Effector memory CD8-positive, alpha-beta T cell (primary cell): ENCODE data around the gene CHIT1.

ENCODE experiments used
- ATAC-seq: fragments of 150-1000 bp; cut with Tn5 transposase; replicated peaks from 2 replicates; pipeline ENCODE4 v1.10.0; 2021; ENCODE audit warnings: mild to moderate bottlenecking, moderate library complexity
- DNase-seq, 3 experiments: peaks; one replicate each; pipeline ENCODE4 v3.0.0; 2021
- H3K27ac Mint-ChIP-seq, 2 donors: one replicate each; pipeline ENCODE4 v1.8.0; 2022; ENCODE audit warnings: mild to moderate bottlenecking in 2 of 2, mixed read lengths in 2 of 2, moderate library complexity in 2 of 2
- H3K27me3 Mint-ChIP-seq, 2 donors: one replicate each; pipeline ENCODE4 v1.8.0; 2022; ENCODE audit warnings: mixed read lengths in 2 of 2
- H3K36me3 Mint-ChIP-seq: one replicate; pipeline ENCODE4 v1.8.0; 2022; ENCODE audit warnings: mild to moderate bottlenecking, moderate library complexity, mixed read lengths; ENCODE audit not compliant: insufficient read depth
- H3K4me1 Mint-ChIP-seq, 2 donors: one replicate each; pipeline ENCODE4 v1.8.0; 2022; ENCODE audit warnings: low read depth in 2 of 2, mixed read lengths in 2 of 2
- H3K4me3 Mint-ChIP-seq, 2 donors: one replicate each; pipeline ENCODE4 v1.8.0; 2022; ENCODE audit warnings: mild to moderate bottlenecking in 2 of 2, mixed read lengths in 2 of 2, moderate library complexity in 2 of 2
- H3K9me3 Mint-ChIP-seq, 2 donors: one replicate each; pipeline ENCODE4 v1.8.0; 2022; ENCODE audit warnings: mixed read lengths in 2 of 2

The CHIT1 gene

DNA sequence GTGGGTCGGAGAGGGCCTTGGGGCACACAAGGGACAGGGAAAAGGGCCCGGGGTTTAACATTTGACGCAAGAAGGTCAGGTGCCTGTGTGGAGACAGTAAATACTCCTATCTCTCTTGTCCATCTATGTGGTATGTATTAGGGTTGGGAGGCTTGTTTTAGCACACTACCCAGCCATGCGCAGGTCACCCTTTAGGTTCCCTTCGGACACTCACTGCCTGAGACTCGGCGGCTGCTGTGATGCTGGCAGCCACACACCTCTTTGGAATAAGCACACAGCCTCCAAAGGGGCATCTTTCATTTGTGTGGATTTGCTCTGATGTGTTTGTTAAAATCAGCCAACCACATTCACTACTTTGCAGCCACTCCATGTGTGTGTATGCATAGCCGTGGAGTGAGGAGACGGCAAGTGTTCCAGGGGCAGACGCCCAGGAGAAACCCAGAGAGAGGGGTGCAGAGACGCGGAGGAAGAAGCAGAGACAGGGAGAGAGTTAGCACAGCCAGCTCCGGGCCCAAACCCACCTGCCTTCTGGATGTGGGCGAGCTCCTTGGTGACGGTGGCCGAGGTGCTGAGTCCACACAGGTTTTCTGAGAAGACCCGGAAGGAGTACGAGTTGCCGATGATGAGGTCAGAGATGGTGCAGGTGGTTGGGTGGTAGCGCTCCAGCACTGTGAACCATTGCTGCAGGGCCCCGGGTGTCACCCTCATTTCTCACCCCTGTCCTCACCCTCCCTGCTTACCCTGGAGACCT is 59.5 kb downstream of the CHIT1 start:
- H3K27me3 Mint-ChIP-seq = peaks cover 15 to 46% of the 10 kb centered on the region in 2 donors
- no peaks in the 10 kb centered on the region for H3K4me1 Mint-ChIP-seq
- no peak overlapping the region for H3K4me3 Mint-ChIP-seq
- H3K36me3 Mint-ChIP-seq = no peaks in the 10 kb centered on the region
- no peak for ATAC-seq
- no peak for DNase-seq
- no peak overlapping the region for H3K27ac Mint-ChIP-seq
- no peaks in the 10 kb centered on the region for H3K9me3 Mint-ChIP-seq

DNA sequence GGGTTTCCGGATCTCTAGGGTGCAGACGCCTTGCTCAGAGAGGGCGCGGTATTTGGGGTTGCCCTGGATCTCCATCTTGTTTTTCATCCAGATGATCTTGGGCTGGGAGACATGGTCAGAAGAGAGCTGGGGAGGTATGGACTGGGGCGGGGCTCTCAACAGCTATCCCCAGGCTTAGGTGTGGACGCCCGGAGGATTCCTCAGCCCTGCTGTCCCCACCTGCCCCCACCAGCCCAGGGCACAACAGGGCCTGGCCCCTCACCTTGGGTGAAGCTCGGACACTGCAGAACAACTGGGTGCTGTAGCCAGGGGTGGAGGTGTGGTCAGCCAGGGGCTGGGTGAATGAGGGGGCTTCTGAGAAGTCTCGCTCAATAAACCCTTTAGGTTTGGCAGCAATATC is 60.5 kb downstream of the CHIT1 start:
- DNase-seq (no peak), ATAC-seq (no peak)
- Mint-ChIP-seq H3K27me3 (peaks cover 17 to 46% of the 10 kb centered on the region in 2 donors), H3K36me3 (no peaks in the 10 kb centered on the region), H3K4me1 (no peaks in the 10 kb centered on the region), H3K27ac (no peak overlapping the region), H3K9me3 (no peaks in the 10 kb centered on the region), H3K4me3 (no peak overlapping the region)

DNA sequence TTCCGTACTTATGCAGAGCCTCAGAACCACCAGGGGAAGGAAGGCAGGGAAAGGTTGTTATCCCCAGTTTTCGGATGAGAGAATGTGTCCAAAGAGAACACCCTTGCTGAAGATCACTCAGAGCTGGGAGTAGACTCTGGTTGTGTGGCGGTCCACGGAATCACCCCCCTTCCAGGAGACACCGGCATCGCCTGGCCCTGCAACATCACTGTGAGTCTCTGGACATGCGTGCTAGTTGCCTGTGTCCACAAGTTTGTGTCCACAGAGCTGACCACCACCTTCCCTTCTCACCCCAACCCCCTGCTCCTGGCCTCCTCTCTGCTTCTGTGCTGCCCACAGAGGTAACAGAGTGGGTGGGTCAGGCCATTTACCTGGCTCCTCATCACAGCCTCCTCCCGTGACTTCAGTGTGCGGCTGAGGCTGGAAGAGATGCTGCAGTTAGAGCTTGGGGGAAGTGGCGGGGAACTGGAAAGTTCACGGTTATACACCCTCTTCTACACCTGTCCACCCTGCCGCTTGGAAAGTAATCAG is 61.2 kb downstream of the CHIT1 start:
- DNase-seq = no peak
- peaks cover 3% of the 10 kb centered on the region for H3K36me3 Mint-ChIP-seq
- H3K4me3 Mint-ChIP-seq = no peak overlapping the region
- H3K4me1 Mint-ChIP-seq = no peaks in the 10 kb centered on the region
- no peaks in the 10 kb centered on the region for H3K9me3 Mint-ChIP-seq
- peaks cover 16 to 47% of the 10 kb centered on the region in 2 donors for H3K27me3 Mint-ChIP-seq
- ATAC-seq = no peak
- no peak overlapping the region for H3K27ac Mint-ChIP-seq

DNA sequence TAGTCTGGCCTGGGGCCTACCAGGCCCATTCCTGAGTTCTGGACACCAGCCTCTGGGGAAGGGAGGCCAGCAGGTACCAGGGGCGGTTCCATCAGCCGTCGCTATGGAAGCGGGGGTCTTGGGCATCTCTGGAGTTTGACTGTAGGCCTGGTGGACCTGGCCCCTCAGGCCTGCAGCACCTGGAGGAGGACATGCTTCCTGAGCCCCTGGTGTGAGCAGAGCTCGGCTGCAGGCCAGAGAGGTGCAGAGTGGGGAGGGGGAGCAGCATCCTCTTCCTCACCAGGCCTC is 61.6 kb downstream of the CHIT1 start:
- Mint-ChIP-seq H3K36me3 (peaks cover 3% of the 10 kb centered on the region), H3K4me1 (no peaks in the 10 kb centered on the region), H3K4me3 (no peak overlapping the region), H3K27ac (no peak overlapping the region), H3K9me3 (no peaks in the 10 kb centered on the region), H3K27me3 (peaks cover 21 to 52% of the 10 kb centered on the region in 2 donors)
- DNase-seq = no peak
- no peak for ATAC-seq

DNA sequence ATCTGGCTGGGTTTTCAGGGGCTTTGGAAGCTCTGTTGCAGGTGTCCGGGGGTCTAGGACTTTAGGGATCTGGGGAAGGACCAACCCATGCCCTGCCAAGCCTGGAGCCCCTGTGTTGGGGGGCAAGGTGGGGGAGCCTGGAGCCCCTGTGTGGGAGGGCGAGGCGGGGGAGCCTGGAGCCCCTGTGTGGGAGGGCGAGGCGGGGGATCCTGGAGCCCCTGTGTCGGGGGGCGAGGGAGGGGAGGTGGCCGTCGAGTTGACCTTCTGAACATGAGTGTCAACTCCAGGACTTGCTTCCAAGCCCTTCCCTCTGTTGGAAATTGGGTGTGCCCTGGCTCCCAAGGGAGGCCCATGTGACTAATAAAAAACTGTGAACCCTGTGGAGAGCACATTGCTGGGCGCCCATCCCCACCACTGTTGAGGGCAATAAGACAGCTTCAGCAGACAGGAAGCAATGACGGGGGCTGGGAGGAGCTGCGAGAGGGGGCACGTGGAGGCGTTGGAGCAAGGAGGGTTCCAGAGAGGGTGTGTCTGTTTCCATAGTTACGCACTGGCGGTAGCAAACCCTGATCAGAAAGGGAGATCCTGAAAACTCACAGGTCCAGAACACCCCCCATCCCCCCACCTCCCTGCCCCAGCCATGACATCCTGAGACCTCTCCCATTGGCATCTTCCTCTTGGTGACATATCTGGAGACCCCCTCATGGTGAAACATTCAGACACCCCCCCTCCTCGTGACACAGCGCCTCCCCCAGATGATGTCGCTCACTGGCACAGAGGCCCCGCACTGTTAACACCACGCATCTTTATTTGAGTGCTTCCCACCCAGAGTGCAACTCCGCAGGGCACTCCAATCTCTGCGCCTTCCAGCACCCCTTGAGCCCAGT is 62.2 kb downstream of the CHIT1 start:
- H3K27me3 Mint-ChIP-seq = peaks cover 27 to 57% of the 10 kb centered on the region in 2 donors
- DNase-seq (no peak), ATAC-seq (no peak)
- no peak overlapping the region for H3K4me3 Mint-ChIP-seq
- H3K36me3 Mint-ChIP-seq = peaks cover 3% of the 10 kb centered on the region
- no peaks in the 10 kb centered on the region for H3K4me1 Mint-ChIP-seq
- no peak overlapping the region for H3K27ac Mint-ChIP-seq
- H3K9me3 Mint-ChIP-seq = no peaks in the 10 kb centered on the region

- H3K9me3 Mint-ChIP-seq = no peaks in the 10 kb centered on the region
- peak; percentile 21 for ATAC-seq
- H3K4me1 Mint-ChIP-seq = no peaks in the 10 kb centered on the region
- DNase-seq = no peak
- H3K27ac Mint-ChIP-seq = no peak overlapping the region
- H3K27me3 Mint-ChIP-seq = peaks cover 32 to 67% of the 10 kb centered on the region in 2 donors
- no peak overlapping the region for H3K4me3 Mint-ChIP-seq
- H3K36me3 Mint-ChIP-seq = peaks cover 3% of the 10 kb centered on the region
Observed at GRCh38 chr1:203166192-203166940, 63.1 kb downstream of the CHIT1 start.
